ENCODE results near the gene PKHD1. TPM values are rescaled to one million over a fixed set of nuclear protein-coding genes. Genes with fewer than 3 reads are reported as not detected.

Gene PKHD1
- total and polyA plus RNA-seq, 2 of the 13 experiments (the other 11 are each of a cell fraction or from before 2014, with no cell fraction given): 0.01 to 0.13 TPM

DNA sequence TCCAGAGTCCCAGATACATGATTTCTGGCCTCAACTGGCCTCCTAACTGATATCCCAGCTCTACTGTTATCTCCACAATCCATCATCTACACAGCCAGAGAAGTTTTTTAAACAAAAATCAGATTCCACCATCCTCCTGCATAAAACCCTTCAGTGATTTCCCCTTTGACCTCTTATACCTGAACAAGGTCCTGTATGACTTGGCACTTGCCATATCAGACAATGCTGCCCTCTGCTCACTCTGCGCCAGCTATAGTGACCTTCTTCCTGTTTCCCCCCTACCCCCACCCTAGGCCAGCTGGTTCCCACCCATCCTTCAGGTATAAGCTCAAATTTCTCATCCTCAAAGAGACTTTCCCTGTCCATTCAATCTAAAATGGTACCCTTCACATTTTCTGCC, 322.2 kb downstream of the PKHD1 start:
- Histone ChIP-seq H4K20me1 (ENCODE audit: insufficient read depth, low read length) (no peaks in the 10 kb centered on the region), H2AFZ (ENCODE audit: low read length) (no peak overlapping the region), H3K27ac (ENCODE audit: extremely low read length, insufficient read depth, low read length) (no peak overlapping the region), H3K4me3 (replicated peaks in 1 of 3; ENCODE audit: insufficient read depth in 1 of 3, low read depth in 2 of 3, low read length in 3 of 3) (no peak overlapping the region), H3K9ac (ENCODE audit: insufficient read depth, low read depth, low read length) (no peak overlapping the region), H3K36me3 (replicated peaks in 1 of 2; ENCODE audit: control insufficient read depth in 1 of 2, insufficient read depth in 2 of 2, low read length in 2 of 2) (no peaks in the 10 kb centered on the region), H3K4me1 (ENCODE audit: insufficient read depth, low read length) (no peaks in the 10 kb centered on the region), H3K4me2 (ENCODE audit: low read depth, low read length) (no peak overlapping the region), H3K79me2 (ENCODE audit: insufficient read depth, low read length) (no peaks in the 10 kb centered on the region), H3K27me3 (ENCODE audit: control insufficient read depth in 1 of 2, insufficient read depth in 2 of 2, low read length in 2 of 2) (no peaks in the 10 kb centered on the region), H3K9me3 (ENCODE audit: low read length) (no peaks in the 10 kb centered on the region)
- WGBS (ENCODE audit: low lambda C conversion rate): 14% methylated on average over 1 of the region's 1 CpG
- no TSS peak for BruUV-seq (replicated peaks)
- TF ChIP-seq, protein P1, sequence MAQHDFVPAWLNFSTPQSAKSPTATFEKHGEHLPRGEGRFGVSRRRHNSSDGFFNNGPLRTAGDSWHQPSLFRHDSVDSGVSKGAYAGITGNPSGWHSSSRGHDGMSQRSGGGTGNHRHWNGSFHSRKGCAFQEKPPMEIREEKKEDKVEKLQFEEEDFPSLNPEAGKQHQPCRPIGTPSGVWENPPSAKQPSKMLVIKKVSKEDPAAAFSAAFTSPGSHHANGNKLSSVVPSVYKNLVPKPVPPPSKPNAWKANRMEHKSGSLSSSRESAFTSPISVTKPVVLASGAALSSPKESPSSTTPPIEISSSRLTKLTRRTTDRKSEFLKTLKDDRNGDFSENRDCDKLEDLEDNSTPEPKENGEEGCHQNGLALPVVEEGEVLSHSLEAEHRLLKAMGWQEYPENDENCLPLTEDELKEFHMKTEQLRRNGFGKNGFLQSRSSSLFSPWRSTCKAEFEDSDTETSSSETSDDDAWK (CRISPR knock-in tag; IDR thresholded peaks at IDR 0.05): no peak
- TF ChIP-seq ZNF441 (CRISPR knock-in tag; IDR thresholded peaks at IDR 0.05; ENCODE audit: borderline replicate concordance): no peak
- TF ChIP-seq, protein P2, sequence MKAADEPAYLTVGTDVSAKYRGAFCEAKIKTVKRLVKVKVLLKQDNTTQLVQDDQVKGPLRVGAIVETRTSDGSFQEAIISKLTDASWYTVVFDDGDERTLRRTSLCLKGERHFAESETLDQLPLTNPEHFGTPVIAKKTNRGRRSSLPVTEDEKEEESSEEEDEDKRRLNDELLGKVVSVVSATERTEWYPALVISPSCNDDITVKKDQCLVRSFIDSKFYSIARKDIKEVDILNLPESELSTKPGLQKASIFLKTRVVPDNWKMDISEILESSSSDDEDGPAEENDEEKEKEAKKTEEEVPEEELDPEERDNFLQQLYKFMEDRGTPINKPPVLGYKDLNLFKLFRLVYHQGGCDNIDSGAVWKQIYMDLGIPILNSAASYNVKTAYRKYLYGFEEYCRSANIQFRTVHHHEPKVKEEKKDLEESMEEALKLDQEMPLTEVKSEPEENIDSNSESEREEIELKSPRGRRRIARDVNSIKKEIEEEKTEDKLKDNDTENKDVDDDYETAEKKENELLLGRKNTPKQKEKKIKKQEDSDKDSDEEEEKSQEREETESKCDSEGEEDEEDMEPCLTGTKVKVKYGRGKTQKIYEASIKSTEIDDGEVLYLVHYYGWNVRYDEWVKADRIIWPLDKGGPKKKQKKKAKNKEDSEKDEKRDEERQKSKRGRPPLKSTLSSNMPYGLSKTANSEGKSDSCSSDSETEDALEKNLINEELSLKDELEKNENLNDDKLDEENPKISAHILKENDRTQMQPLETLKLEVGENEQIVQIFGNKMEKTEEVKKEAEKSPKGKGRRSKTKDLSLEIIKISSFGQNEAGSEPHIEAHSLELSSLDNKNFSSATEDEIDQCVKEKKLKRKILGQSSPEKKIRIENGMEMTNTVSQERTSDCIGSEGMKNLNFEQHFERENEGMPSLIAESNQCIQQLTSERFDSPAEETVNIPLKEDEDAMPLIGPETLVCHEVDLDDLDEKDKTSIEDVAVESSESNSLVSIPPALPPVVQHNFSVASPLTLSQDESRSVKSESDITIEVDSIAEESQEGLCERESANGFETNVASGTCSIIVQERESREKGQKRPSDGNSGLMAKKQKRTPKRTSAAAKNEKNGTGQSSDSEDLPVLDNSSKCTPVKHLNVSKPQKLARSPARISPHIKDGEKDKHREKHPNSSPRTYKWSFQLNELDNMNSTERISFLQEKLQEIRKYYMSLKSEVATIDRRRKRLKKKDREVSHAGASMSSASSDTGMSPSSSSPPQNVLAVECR (CRISPR knock-in tag; IDR thresholded peaks at IDR 0.05; ENCODE audit: borderline replicate concordance): no peak
- TF ChIP-seq ETV5 (CRISPR knock-in tag; IDR thresholded peaks at IDR 0.05; ENCODE audit: borderline replicate concordance): no peak
- TF ChIP-seq ZNF180 (CRISPR knock-in tag; IDR thresholded peaks at IDR 0.05; ENCODE audit: borderline replicate concordance, low read depth): no peak
- TF ChIP-seq HOXD1 (CRISPR knock-in tag; IDR thresholded peaks at IDR 0.05): no peak
- no peak for TF ChIP-seq RCOR2 (CRISPR knock-in tag; IDR thresholded peaks at IDR 0.05)
- TF ChIP-seq ZNF274 (CRISPR knock-in tag; IDR thresholded peaks at IDR 0.05): no peak
- TF ChIP-seq, protein P3, sequence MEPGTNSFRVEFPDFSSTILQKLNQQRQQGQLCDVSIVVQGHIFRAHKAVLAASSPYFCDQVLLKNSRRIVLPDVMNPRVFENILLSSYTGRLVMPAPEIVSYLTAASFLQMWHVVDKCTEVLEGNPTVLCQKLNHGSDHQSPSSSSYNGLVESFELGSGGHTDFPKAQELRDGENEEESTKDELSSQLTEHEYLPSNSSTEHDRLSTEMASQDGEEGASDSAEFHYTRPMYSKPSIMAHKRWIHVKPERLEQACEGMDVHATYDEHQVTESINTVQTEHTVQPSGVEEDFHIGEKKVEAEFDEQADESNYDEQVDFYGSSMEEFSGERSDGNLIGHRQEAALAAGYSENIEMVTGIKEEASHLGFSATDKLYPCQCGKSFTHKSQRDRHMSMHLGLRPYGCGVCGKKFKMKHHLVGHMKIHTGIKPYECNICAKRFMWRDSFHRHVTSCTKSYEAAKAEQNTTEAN (CRISPR knock-in tag; conservative IDR thresholded peaks at IDR 0.05): no peak
- no peak for TF ChIP-seq ZFP36L2 (CRISPR knock-in tag; IDR thresholded peaks at IDR 0.05)
- TF ChIP-seq NBN (conservative IDR thresholded peaks at IDR 0.05): no peak
- TF ChIP-seq THAP11 (CRISPR knock-in tag; IDR thresholded peaks at IDR 0.05): no peak
- TF ChIP-seq, protein P4, sequence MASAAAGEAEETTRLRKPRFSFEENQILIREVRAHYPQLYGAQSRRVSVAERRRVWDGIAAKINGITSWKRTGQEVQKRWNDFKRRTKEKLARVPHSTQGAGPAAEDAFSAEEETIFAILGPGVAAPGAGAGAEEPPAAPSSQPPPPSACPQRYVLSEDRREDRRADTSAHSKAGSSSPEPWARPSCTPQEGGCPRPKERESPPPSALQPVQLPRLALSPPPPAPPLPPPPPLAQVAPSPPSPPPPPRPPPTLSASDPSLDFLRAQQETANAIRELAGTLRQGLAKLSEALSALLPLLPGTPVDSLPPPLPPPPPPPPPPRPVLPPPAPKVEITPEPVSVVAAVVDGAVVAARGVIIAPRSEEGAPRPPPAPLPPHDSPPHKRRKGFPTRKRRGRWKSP (CRISPR knock-in tag; IDR thresholded peaks at IDR 0.05): no peak
- TF ChIP-seq ZNF772 (CRISPR knock-in tag; IDR thresholded peaks at IDR 0.05): no peak
- no peak for TF ChIP-seq ZSCAN25 (CRISPR knock-in tag; IDR thresholded peaks at IDR 0.05)
- TF ChIP-seq NPAS2 (CRISPR knock-in tag; IDR thresholded peaks at IDR 0.05; ENCODE audit: borderline replicate concordance): no peak
- no peak for TF ChIP-seq ZSCAN21 (CRISPR knock-in tag; IDR thresholded peaks at IDR 0.05; ENCODE audit: borderline replicate concordance)
- no peak for TF ChIP-seq SIX1 (CRISPR knock-in tag; IDR thresholded peaks at IDR 0.05; ENCODE audit: borderline replicate concordance)
- no peak for TF ChIP-seq RBM39 (IDR thresholded peaks at IDR 0.05; ENCODE audit: low read depth, low read length, poor library complexity, severe bottlenecking)
- CTCF ChIA-PET (ENCODE audit: low intra/inter-chr PET ratio, low total read pairs): no interaction called here
- ATAC-seq (no peak), FAIRE-seq (no peak), DNase-seq (ENCODE audit: low spot score) (no peak)
- in situ Hi-C loops (cut with HindIII; ENCODE audit: extremely low pct_ligation_motif_present, low pct_unique_long_range_greater_than_20kb): no loop called here
- intact Hi-C loops (cut with micrococcal nuclease; ENCODE audit: unreplicated experiment): no loop called here
- POLR2A ChIA-PET: no interaction called here

All from HepG2 (cell line).